Neural progenitor cell (in vitro differentiated cells): ENCODE data around the gene KIAA1958.

Source experiments
- CTCF ChIP-seq: fragments of 200-600 bp; sonication (generic); IDR thresholded peaks from 2 replicates; pipeline ENCODE4 v1.5.1; 2017; ENCODE audit warnings: antibody characterized with exemption, mild to moderate bottlenecking
- EZH2 ChIP-seq: fragments of 200-600 bp; sonication (generic); IDR thresholded peaks from 2 replicates; pipeline ENCODE4 v1.6.1; 2017; ENCODE audit warnings: antibody characterized with exemption, mild to moderate bottlenecking, moderate library complexity

DNA sequence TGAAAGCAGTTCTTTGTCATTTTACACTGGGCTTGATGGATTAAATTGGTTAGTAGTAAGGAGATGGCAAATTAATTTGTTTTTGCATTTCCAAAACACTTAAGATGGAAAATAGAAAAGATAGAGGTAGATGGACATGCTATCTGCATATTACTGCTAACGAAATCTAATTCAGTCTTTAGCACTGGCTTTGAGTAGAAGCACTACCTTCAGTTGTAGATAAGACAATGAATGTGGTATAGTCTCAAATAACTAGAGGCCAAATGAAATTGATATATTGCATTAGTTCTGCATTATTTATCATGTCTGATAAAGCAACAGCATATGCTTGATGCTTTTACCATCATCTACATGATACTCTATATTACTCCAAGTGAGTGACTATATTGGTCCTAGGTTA is 33.4 kb downstream of the KIAA1958 start:
- TF ChIP-seq EZH2 = no peak
- no peak for TF ChIP-seq CTCF
